ENCODE measurements around the gene CDH4.

DNA sequence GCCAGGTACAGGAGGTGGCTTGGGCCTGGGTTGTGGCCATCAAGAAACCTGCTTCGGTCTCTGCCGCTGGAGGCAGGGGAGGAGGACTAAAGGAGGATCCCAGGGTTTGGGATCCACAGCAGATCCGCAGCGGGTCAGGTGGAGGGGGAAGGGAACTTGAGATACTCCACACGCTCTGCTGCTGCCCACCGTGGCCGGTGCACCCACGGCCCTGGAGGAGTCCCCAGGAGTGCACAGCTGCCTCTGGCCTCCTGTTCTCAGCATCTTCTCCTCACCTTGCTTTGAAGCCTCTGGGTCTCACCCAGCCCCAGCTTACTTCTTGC is 286.8 kb downstream of the CDH4 start:
- TF ChIP-seq POLR2AphosphoS5 (IDR thresholded peaks at IDR 0.05; ENCODE audit: low read depth, low read length), result no peak
- TF ChIP-seq, protein P1, sequence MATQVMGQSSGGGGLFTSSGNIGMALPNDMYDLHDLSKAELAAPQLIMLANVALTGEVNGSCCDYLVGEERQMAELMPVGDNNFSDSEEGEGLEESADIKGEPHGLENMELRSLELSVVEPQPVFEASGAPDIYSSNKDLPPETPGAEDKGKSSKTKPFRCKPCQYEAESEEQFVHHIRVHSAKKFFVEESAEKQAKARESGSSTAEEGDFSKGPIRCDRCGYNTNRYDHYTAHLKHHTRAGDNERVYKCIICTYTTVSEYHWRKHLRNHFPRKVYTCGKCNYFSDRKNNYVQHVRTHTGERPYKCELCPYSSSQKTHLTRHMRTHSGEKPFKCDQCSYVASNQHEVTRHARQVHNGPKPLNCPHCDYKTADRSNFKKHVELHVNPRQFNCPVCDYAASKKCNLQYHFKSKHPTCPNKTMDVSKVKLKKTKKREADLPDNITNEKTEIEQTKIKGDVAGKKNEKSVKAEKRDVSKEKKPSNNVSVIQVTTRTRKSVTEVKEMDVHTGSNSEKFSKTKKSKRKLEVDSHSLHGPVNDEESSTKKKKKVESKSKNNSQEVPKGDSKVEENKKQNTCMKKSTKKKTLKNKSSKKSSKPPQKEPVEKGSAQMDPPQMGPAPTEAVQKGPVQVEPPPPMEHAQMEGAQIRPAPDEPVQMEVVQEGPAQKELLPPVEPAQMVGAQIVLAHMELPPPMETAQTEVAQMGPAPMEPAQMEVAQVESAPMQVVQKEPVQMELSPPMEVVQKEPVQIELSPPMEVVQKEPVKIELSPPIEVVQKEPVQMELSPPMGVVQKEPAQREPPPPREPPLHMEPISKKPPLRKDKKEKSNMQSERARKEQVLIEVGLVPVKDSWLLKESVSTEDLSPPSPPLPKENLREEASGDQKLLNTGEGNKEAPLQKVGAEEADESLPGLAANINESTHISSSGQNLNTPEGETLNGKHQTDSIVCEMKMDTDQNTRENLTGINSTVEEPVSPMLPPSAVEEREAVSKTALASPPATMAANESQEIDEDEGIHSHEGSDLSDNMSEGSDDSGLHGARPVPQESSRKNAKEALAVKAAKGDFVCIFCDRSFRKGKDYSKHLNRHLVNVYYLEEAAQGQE (IDR thresholded peaks at IDR 0.05; ENCODE audit: insufficient read depth in 1 of 2, low read depth in 2 of 2, low read length in 2 of 2), result no peak
- no peak for TF ChIP-seq TAF1 (IDR thresholded peaks at IDR 0.05; ENCODE audit: borderline replicate concordance, insufficient read depth, low read length)
- TF ChIP-seq SIN3A (IDR thresholded peaks at IDR 0.05; ENCODE audit: borderline replicate concordance, insufficient read depth, low read length), result no peak

Measured in PFSK-1 (cell line).